Left ventricle myocardium inferior (tissue), 1 donor: Measurements from ENCODE around the gene C10orf71. TPM values are rescaled to one million over a fixed set of nuclear protein-coding genes. Genes with fewer than 3 reads are reported as not detected.

Experiments used
- DNase-seq: peaks from one replicate; pipeline ENCODE4 v3.0.0-alpha.2; 2020
- H3K27ac ChIP-seq: fragments of 200-600 bp; replicated peaks from 2 replicates; pipeline ENCODE4 v1.8.0; 2021
- H3K27me3 ChIP-seq: fragments of 200-600 bp; 2 replicates; pipeline ENCODE4 v1.8.0; 2021; ENCODE audit warnings: low read depth
- H3K36me3 ChIP-seq: fragments of 200-600 bp; 2 replicates; pipeline ENCODE4 v1.8.0; 2021
- H3K4me1 ChIP-seq: fragments of 200-600 bp; 2 replicates; pipeline ENCODE4 v1.8.0; 2021
- H3K4me3 ChIP-seq: fragments of 200-600 bp; 2 replicates; pipeline ENCODE4 v1.8.0; 2021; ENCODE audit warnings: mild to moderate bottlenecking, moderate library complexity
- H3K9me3 ChIP-seq: fragments of 200-600 bp; replicated peaks from 2 replicates; pipeline ENCODE4 v1.8.0; 2021
- CTCF ChIP-seq: fragments of 200-600 bp; IDR thresholded peaks from 2 replicates; pipeline ENCODE4 v1.8.0; 2021; ENCODE audit warnings: antibody characterized with exemption, mild to moderate bottlenecking, borderline replicate concordance
- intact Hi-C: fragments of 100-400 bp; cut with micrococcal nuclease; formaldehyde crosslinking; loops from one replicate; pipeline ENCODE4 v1.11.0; 2022
- total RNA-seq: library from RNA; stranded (reverse); fragmentation: NEBNext Ultra II Directional; extraction: Animal tissue kit (Norgen Biotek cat#: 25700); gene quantifications from one replicate; pipeline ENCODE4 v1.2.1, GENCODE V29; 2021
- donor health status: DM: no; HTN: yes; CAD: no; lungs with severe emphysema.

The C10orf71 gene
- total RNA-seq, 1 donor from 2014 or later = 136 TPM

- H3K36me3 ChIP-seq = no peaks in the 10 kb centered on the region
- TF ChIP-seq CTCF = no peak
- no peaks in the 10 kb centered on the region for H3K9me3 ChIP-seq
- H3K27ac ChIP-seq = no peak overlapping the region
- no peak for DNase-seq
- intact Hi-C loops = no loop called here
- H3K27me3 ChIP-seq = no peaks in the 10 kb centered on the region
- H3K4me1 ChIP-seq = peaks cover 6% of the 10 kb centered on the region
- H3K4me3 ChIP-seq = no peak overlapping the region
Measured at GRCh38 chr10:49332768-49333167, 33.8 kb downstream of the C10orf71 start.

DNA sequence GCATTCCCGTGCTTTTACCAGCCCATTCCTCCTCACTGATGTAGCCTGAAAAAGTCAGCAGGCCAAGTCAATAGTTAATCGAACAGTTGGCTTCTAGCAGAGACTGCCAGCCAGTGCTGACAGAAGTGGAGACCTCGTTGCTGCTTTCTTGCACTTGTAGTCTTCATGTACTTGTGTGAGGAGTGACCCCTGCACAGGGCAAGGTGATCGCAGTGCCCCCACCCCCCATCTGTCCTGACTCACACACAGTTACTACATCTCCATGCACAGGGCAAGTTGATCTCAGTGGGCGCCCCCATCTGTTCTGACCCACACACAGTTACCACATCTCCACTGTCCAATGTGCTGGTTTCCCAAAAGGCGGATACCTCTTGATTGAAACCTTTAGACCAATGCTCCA, 34.2 kb downstream of the C10orf71 start:
- no peak overlapping the region for H3K4me3 ChIP-seq
- peaks cover 5% of the 10 kb centered on the region for H3K4me1 ChIP-seq
- intact Hi-C loops = no loop called here
- DNase-seq = no peak
- H3K36me3 ChIP-seq = no peaks in the 10 kb centered on the region
- no peak for TF ChIP-seq CTCF
- no peaks in the 10 kb centered on the region for H3K27me3 ChIP-seq
- H3K27ac ChIP-seq = no peak overlapping the region
- no peaks in the 10 kb centered on the region for H3K9me3 ChIP-seq

DNA sequence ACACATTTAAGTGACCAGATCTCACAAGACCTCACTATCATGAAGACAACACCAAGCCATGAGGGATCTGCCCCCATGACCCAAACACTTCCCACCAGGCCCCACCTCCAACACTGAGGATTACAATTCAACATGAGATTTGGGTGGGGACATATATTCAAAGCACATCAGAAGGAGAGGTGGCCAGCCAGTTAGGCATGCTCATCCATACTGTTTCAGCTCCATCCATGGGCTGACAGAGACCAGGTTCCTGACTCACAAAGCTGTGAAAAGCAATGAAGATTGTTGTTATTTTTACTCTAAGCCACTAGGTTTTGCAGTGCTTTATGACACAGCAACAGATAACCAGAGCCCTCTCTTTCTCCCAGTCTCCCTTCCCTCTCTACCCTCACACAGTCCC, 36.0 kb downstream of the C10orf71 start:
- no peak for DNase-seq
- TF ChIP-seq CTCF = no peak
- intact Hi-C loops = no loop called here
- Histone ChIP-seq H3K36me3 (no peaks in the 10 kb centered on the region), H3K27ac (no peak overlapping the region), H3K4me3 (no peak overlapping the region), H3K4me1 (no peaks in the 10 kb centered on the region), H3K9me3 (no peaks in the 10 kb centered on the region), H3K27me3 (no peaks in the 10 kb centered on the region)

DNA sequence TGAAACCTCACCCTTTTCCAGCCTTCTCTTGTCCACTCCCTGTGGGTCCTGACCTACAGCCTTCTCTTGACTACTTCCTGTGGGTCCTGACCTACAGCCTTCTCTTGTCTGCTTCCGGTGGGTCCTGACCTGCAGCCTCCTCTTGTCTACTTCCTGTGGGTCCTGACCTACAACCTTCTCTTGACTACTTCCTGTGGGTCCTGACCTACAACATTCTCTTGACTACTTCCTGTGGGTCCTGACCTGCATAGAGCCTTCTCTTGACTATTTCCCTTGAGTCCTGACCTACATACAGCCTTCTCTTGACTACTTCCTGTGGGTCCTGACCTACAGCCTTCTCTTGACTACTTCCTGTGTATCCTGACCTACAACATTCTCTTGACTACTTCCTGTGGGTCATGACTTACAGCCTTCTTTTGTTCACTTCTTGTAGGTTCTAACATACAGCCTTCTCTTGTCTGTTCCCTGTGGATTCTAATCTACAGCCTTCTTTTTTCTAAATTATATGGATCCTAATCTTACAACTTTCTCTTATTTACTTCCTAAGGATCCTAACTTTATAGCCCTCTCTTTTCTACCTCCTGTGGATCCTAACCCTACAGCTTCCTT, 36.5 kb downstream of the C10orf71 start:
- H3K27ac ChIP-seq = no peak overlapping the region
- H3K9me3 ChIP-seq = no peaks in the 10 kb centered on the region
- no peaks in the 10 kb centered on the region for H3K4me1 ChIP-seq
- intact Hi-C loops = no loop called here
- H3K27me3 ChIP-seq = no peaks in the 10 kb centered on the region
- DNase-seq = no peak
- no peak for TF ChIP-seq CTCF
- H3K36me3 ChIP-seq = no peaks in the 10 kb centered on the region
- H3K4me3 ChIP-seq = no peak overlapping the region

GRCh38 chr10:49338604-49339003, 39.6 kb downstream of the C10orf71 start:
- H3K36me3 ChIP-seq = no peaks in the 10 kb centered on the region
- H3K9me3 ChIP-seq = no peaks in the 10 kb centered on the region
- no peaks in the 10 kb centered on the region for H3K4me1 ChIP-seq
- no peak for TF ChIP-seq CTCF
- intact Hi-C loops = no loop called here
- no peak overlapping the region for H3K4me3 ChIP-seq
- H3K27me3 ChIP-seq = no peaks in the 10 kb centered on the region
- DNase-seq = no peak
- no peak overlapping the region for H3K27ac ChIP-seq
